BJ (cell line): Measurements from ENCODE around the gene MED13L. TPM values are rescaled to one million over a fixed set of nuclear protein-coding genes. Genes with fewer than 3 reads are reported as not detected.

Source experiments
- CTCF ChIA-PET: fragments of 350-600 bp; formaldehyde crosslinking; extraction: SDS; loops from one replicate; lab custom pipeline; 2021; ENCODE audit warnings: antibody characterized with exemption, inconsistent platforms; lab: Yijun Ruan, JAX
- POLR2A ChIA-PET: fragments of 300-600 bp; sonication (Branson Sonifier 250); formaldehyde crosslinking; extraction: SDS; loops from one replicate; lab custom pipeline; 2021; ENCODE audit warnings: antibody characterized with exemption; lab: Charles Lee
- DNase-seq: peaks from one replicate; pipeline ENCODE4 v3.0.0-alpha.2; 2011; ENCODE audit warnings: low read depth
- H3K27me3 ChIP-seq: 2 replicates; pipeline ENCODE4 v1.6.0; 2011; ENCODE audit warnings: low read length; ENCODE audit not compliant: control insufficient read depth, insufficient read depth
- H3K36me3 ChIP-seq: 2 replicates; pipeline ENCODE4 v1.5.1; 2011; ENCODE audit warnings: low read length; ENCODE audit not compliant: control insufficient read depth, insufficient read depth
- H3K4me3 ChIP-seq: 2 replicates; pipeline ENCODE4 v1.5.1; 2011; ENCODE audit warnings: low read depth, mild to moderate bottlenecking, control low read depth, low read length
- CTCF ChIP-seq: IDR thresholded peaks from 2 replicates; pipeline ENCODE4 v1.5.1; 2011; ENCODE audit warnings: low read depth, mild to moderate bottlenecking, control low read depth, inconsistent platforms, low read length, moderate library complexity; ENCODE audit not compliant: insufficient read depth
- polyA plus RNA-seq: library from polyadenylated mRNA; depleted of rRNA; stranded (reverse); fragments of >200 nt; gene quantifications from 2 replicates; pipeline ENCODE4 v1.2.3, GENCODE V29; 2011

The MED13L gene
- polyA plus RNA-seq, 1 experiment: 43.7 TPM

- no peak for DNase-seq
- no peak for TF ChIP-seq CTCF
Measured at GRCh38 chr12:116148844-116149243, 128.6 kb downstream of the MED13L start.

GRCh38 chr12:116146386-116146785 lies 131.1 kb downstream of the MED13L start:
- Histone ChIP-seq H3K36me3 (no peaks in the 10 kb centered on the region), H3K27me3 (no peaks in the 10 kb centered on the region), H3K4me3 (no peak overlapping the region)
- TF ChIP-seq CTCF: no peak
- POLR2A ChIA-PET: no interaction called here
- CTCF ChIA-PET: interaction anchor here (0.7 kb wide), 1 partner anchor 11 kb away, joined by 3 read pairs; no protein-coding TSS in a partner anchor
- DNase-seq: no peak

More at GRCh38 chr12:116148844-116149243, 128.6 kb downstream of the MED13L start:
- Histone ChIP-seq H3K36me3 (no peaks in the 10 kb centered on the region), H3K27me3 (no peaks in the 10 kb centered on the region), H3K4me3 (no peak overlapping the region)
- CTCF ChIA-PET: interaction anchor here (1.2 kb wide), 1 partner anchor 48 kb away, joined by 3 read pairs; no protein-coding TSS in a partner anchor
- POLR2A ChIA-PET: no interaction called here

- CTCF ChIA-PET: interaction anchor here (0.7 kb wide), 1 partner anchor 10 kb away, joined by 3 read pairs; no protein-coding TSS in a partner anchor
- POLR2A ChIA-PET: no interaction called here
Measured at GRCh38 chr12:116145451-116145850, 132.0 kb downstream of the MED13L start.

GRCh38 chr12:116144384-116144783 lies 133.1 kb downstream of the MED13L start:
- POLR2A ChIA-PET: no interaction called here
- H3K36me3 ChIP-seq: no peaks in the 10 kb centered on the region
- H3K27me3 ChIP-seq: no peaks in the 10 kb centered on the region
- no peak for TF ChIP-seq CTCF
- CTCF ChIA-PET: no interaction called here
- no peak overlapping the region for H3K4me3 ChIP-seq
- DNase-seq: no peak

More at GRCh38 chr12:116145451-116145850, 132.0 kb downstream of the MED13L start:
- Histone ChIP-seq H3K36me3 (no peaks in the 10 kb centered on the region), H3K4me3 (no peak overlapping the region), H3K27me3 (no peaks in the 10 kb centered on the region)
- no peak for DNase-seq
- no peak for TF ChIP-seq CTCF

GRCh38 chr12:116143909-116144308 lies 133.6 kb downstream of the MED13L start:
- TF ChIP-seq CTCF: no peak
- CTCF ChIA-PET: no interaction called here
- POLR2A ChIA-PET: no interaction called here
- Histone ChIP-seq H3K4me3 (no peak overlapping the region), H3K27me3 (no peaks in the 10 kb centered on the region), H3K36me3 (no peaks in the 10 kb centered on the region)
- no peak for DNase-seq
